Endodermal cell (in vitro differentiated cells): Measurements from ENCODE around the gene KCNC1. TPM values are rescaled to one million over a fixed set of nuclear protein-coding genes. Genes with fewer than 3 reads are reported as not detected.

ENCODE experiments used
- DNase-seq: peaks from one replicate; pipeline ENCODE4 v3.0.0-alpha.2; 2017
- H3K27ac ChIP-seq: 2 replicates; pipeline ENCODE4 v1.5.1; 2013; ENCODE audit warnings: mild to moderate bottlenecking, low read depth, low read length, moderate library complexity
- H3K27me3 ChIP-seq: 2 replicates; pipeline ENCODE4 v1.6.1; 2013; ENCODE audit warnings: mild to moderate bottlenecking, low read length, moderate library complexity; ENCODE audit not compliant: insufficient read depth, control insufficient read depth, poor library complexity, severe bottlenecking
- H3K36me3 ChIP-seq: 2 replicates; pipeline ENCODE4 v1.7.0; 2013; ENCODE audit warnings: mild to moderate bottlenecking, low read length, moderate library complexity; ENCODE audit not compliant: control insufficient read depth, insufficient read depth
- H3K4me1 ChIP-seq: one replicate; pipeline ENCODE4 v1.7.0; 2013; ENCODE audit warnings: low read length; ENCODE audit not compliant: control insufficient read depth, insufficient read depth
- H3K4me3 ChIP-seq: 2 replicates; pipeline ENCODE4 v1.5.1; 2013; ENCODE audit warnings: mild to moderate bottlenecking, low read length, moderate library complexity
- H3K9ac ChIP-seq: 2 replicates; pipeline ENCODE4 v1.6.1; 2013; ENCODE audit warnings: mild to moderate bottlenecking, low read length, moderate library complexity; ENCODE audit not compliant: poor library complexity, severe bottlenecking; ENCODE audit errors: extremely low read depth
- H3K9me3 ChIP-seq: 2 replicates; pipeline ENCODE4 v1.6.1; 2013; ENCODE audit warnings: mild to moderate bottlenecking, low read length, moderate library complexity; ENCODE audit not compliant: control insufficient read depth
- H3K27ac Mint-ChIP-seq: 2 replicates; pipeline ENCODE4 v1.8.0; 2020; ENCODE audit warnings: mixed read lengths
- H3K27me3 Mint-ChIP-seq: 2 replicates; pipeline ENCODE4 v1.8.0; 2021; ENCODE audit warnings: mild to moderate bottlenecking, mixed read lengths; ENCODE audit not compliant: insufficient read depth
- H3K36me3 Mint-ChIP-seq: 2 replicates; pipeline ENCODE4 v1.8.0; 2020; ENCODE audit warnings: low read depth, mixed read lengths
- H3K4me1 Mint-ChIP-seq: 2 replicates; pipeline ENCODE4 v1.8.0; 2020; ENCODE audit warnings: mixed read lengths
- H3K4me3 Mint-ChIP-seq: 2 replicates; pipeline ENCODE4 v1.8.0; 2020; ENCODE audit warnings: mild to moderate bottlenecking, moderate library complexity, mixed read lengths
- H3K9me3 Mint-ChIP-seq: 2 replicates; pipeline ENCODE4 v1.8.0; 2020; ENCODE audit warnings: mild to moderate bottlenecking, mixed read lengths
- CTCF ChIP-seq: fragments of 200-600 bp; sonication (generic); conservative IDR thresholded peaks from 2 replicates; pipeline ENCODE4 v1.5.0; 2021; ENCODE audit warnings: antibody characterized with exemption, mild to moderate bottlenecking
- WGBS, 2 experiments: methylation state at CpG; one replicate each; pipeline versions ENCODE4 v1.1.5 to v1.1.7; 2013; ENCODE audit warnings: missing lambda C conversion rate in 2 of 2, mixed read lengths in 1 of 2; ENCODE audit not compliant: insufficient coverage in 1 of 2, insufficient read length in 1 of 2; 5-methylcytosine and 5-hydroxymethylcytosine counted together
- total RNA-seq, 2 donors: library from RNA; stranded (reverse); fragmentation: NEBNext Ultra II Directional in 1 of 2; extraction: Animal tissue kit (Norgen Biotek cat#: 25700) in 1 of 2; gene quantifications; 2 replicates in 1 of 2; 3 replicates in 1 of 2; pipeline ENCODE4 v1.2.1, GENCODE V29; 2021

Gene KCNC1
- total RNA-seq, 2 donors from 2014 or later = not detected

GRCh38 chr11:17700991-17701390 lies 33.6 kb upstream of the KCNC1 start:
- H3K36me3 Mint-ChIP-seq = no peaks in the 10 kb centered on the region
- 91 to 98% methylated on average over 4 of the region's 4 CpGs for WGBS, 2 experiments
- H3K9ac ChIP-seq = no peak overlapping the region
- H3K4me3 ChIP-seq = no peak overlapping the region
- no peak overlapping the region for H3K27ac Mint-ChIP-seq
- no peak overlapping the region for H3K4me3 Mint-ChIP-seq
- H3K36me3 ChIP-seq = no peaks in the 10 kb centered on the region
- H3K27ac ChIP-seq = no peak overlapping the region
- H3K9me3 ChIP-seq = peaks cover 10% of the 10 kb centered on the region
- peaks cover 12% of the 10 kb centered on the region for H3K9me3 Mint-ChIP-seq
- H3K4me1 ChIP-seq = no peaks in the 10 kb centered on the region
- peaks cover 55% of the 10 kb centered on the region for H3K27me3 Mint-ChIP-seq
- TF ChIP-seq CTCF = no peak
- no peak for DNase-seq
- H3K27me3 ChIP-seq = peaks cover 45% of the 10 kb centered on the region
- peaks cover 3% of the 10 kb centered on the region for H3K4me1 Mint-ChIP-seq

- Mint-ChIP-seq H3K27ac (no peak overlapping the region), H3K9me3 (peaks cover 12% of the 10 kb centered on the region), H3K36me3 (no peaks in the 10 kb centered on the region), H3K4me3 (no peak overlapping the region), H3K27me3 (peaks cover 36% of the 10 kb centered on the region), H3K4me1 (peaks cover 3% of the 10 kb centered on the region)
- TF ChIP-seq CTCF = no peak
- Histone ChIP-seq H3K4me3 (no peak overlapping the region), H3K4me1 (no peaks in the 10 kb centered on the region), H3K27ac (no peak overlapping the region), H3K9ac (no peak overlapping the region), H3K9me3 (peaks cover 10% of the 10 kb centered on the region), H3K36me3 (no peaks in the 10 kb centered on the region), H3K27me3 (peaks cover 30% of the 10 kb centered on the region)
- 70 to 80% methylated on average over 2 to 5 of the region's 5 CpGs for WGBS, 2 experiments
- no peak for DNase-seq
These were observed 31.7 kb upstream of the KCNC1 start for GRCh38 chr11:17702876-17703275.

GRCh38 chr11:17703951-17704350 lies 30.6 kb upstream of the KCNC1 start:
- Histone ChIP-seq H3K27me3 (peaks cover 29% of the 10 kb centered on the region), H3K9me3 (peaks cover 10% of the 10 kb centered on the region), H3K36me3 (no peaks in the 10 kb centered on the region), H3K27ac (no peak overlapping the region), H3K9ac (no peak overlapping the region), H3K4me1 (no peaks in the 10 kb centered on the region), H3K4me3 (no peak overlapping the region)
- no peak for DNase-seq
- 100% methylated on average over 1 to 2 of the region's 2 CpGs for WGBS, 2 experiments
- H3K27me3 Mint-ChIP-seq = peaks cover 27% of the 10 kb centered on the region
- TF ChIP-seq CTCF = no peak
- no peak overlapping the region for H3K27ac Mint-ChIP-seq
- peaks cover 3% of the 10 kb centered on the region for H3K4me1 Mint-ChIP-seq
- H3K36me3 Mint-ChIP-seq = no peaks in the 10 kb centered on the region
- no peak overlapping the region for H3K4me3 Mint-ChIP-seq
- peaks cover 12% of the 10 kb centered on the region for H3K9me3 Mint-ChIP-seq
